Amniotic stem cell (primary cell): ENCODE measurements around the gene UBAC2.

Experiments
- DNase-seq: peaks from one replicate; lab custom pipeline; 2025; lab: John Stamatoyannopoulos, UW

Gene UBAC2

GRCh38 chr13:99200432-99201167 lies at the start of gene UBAC2:
UBAC2 (plus strand) TSS chr13:99200854; CDS start chr13:99200909, 55 bp downstream.
- peak; percentile 67 for DNase-seq

GRCh38 chr13:99151516-99151915 lies 49.1 kb upstream of the UBAC2 start:
- DNase-seq = no peak

- no peak for DNase-seq
Measured at GRCh38 chr13:99153219-99153618, 47.4 kb upstream of the UBAC2 start.

- no peak for DNase-seq
Measured at GRCh38 chr13:99154064-99154463, 46.6 kb upstream of the UBAC2 start.

- DNase-seq = no peak
Measured at GRCh38 chr13:99155821-99156220, 44.8 kb upstream of the UBAC2 start.

- no peak for DNase-seq
Measured at GRCh38 chr13:99157046-99157445, 43.6 kb upstream of the UBAC2 start.

GRCh38 chr13:99158846-99159245 lies 41.8 kb upstream of the UBAC2 start:
- no peak for DNase-seq

- no peak for DNase-seq
Measured at GRCh38 chr13:99159331-99160061, 41.2 kb upstream of the UBAC2 start.

GRCh38 chr13:99160415-99160814 lies 40.2 kb upstream of the UBAC2 start:
- no peak for DNase-seq

GRCh38 chr13:99161512-99161911 lies 39.1 kb upstream of the UBAC2 start:
- DNase-seq = no peak

GRCh38 chr13:99162567-99163361 lies 37.9 kb upstream of the UBAC2 start:
- DNase-seq = no peak

GRCh38 chr13:99164226-99164625 lies 36.4 kb upstream of the UBAC2 start:
- no peak for DNase-seq

- no peak for DNase-seq
Measured at GRCh38 chr13:99165753-99166587, 34.7 kb upstream of the UBAC2 start.

GRCh38 chr13:99172951-99173350 lies 27.7 kb upstream of the UBAC2 start:
- DNase-seq = no peak

- DNase-seq = no peak
Measured at GRCh38 chr13:99173606-99174005, 27.0 kb upstream of the UBAC2 start.

GRCh38 chr13:99174533-99175100 lies 26.0 kb upstream of the UBAC2 start:
- DNase-seq = no peak

- DNase-seq = peak; percentile 25
Measured at GRCh38 chr13:99176309-99177276, 24.1 kb upstream of the UBAC2 start.

GRCh38 chr13:99178636-99179035 lies 22.0 kb upstream of the UBAC2 start:
- DNase-seq = no peak

- no peak for DNase-seq
Measured at GRCh38 chr13:99179460-99179859, 21.2 kb upstream of the UBAC2 start.

GRCh38 chr13:99182439-99182838 lies 18.2 kb upstream of the UBAC2 start:
- DNase-seq = no peak
